Measurements from ENCODE around the gene POLR3E. TPM values are rescaled to one million over a fixed set of nuclear protein-coding genes. Genes with fewer than 3 reads are reported as not detected.

POLR3E gene
- total and polyA plus RNA-seq, 2 donors (not counting 1 experiment from before 2014, with no cell fraction given): 97.1 to 98.4 TPM

DNA sequence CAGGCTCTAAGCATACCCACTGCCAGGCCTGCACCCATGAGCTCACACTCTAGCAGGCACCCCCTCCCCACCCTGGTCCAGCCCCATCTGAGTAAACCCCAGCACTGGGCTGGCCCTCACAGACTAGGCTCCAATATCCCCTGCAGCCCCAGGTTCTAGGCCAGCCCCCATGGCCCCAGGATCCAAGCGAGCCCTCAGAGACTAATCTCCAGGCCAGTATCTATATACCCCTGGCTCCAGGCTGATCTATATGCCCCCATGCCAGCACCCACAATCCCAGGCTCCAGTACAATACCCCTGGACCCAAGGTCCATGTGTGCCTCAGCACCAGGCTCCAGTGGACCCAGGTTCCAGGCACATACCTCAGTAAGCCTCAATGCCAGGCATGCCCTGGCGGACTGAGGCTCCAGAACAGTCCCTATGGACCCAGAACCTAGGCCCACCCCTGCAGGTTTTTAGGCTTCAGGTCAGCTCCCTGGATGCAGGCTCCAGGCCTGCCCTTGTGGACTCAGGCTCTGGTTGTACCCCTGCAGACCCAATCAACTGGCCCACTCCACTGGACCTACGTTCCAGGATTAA lies 38.5 kb downstream of the POLR3E start:
- ATAC-seq (ENCODE audit: low read depth): no peak
- Mint-ChIP-seq H3K9me3 (ENCODE audit: insufficient read depth) (peaks cover 23% of the 10 kb centered on the region), H3K4me3 (no peak overlapping the region), H3K4me1 (no peaks in the 10 kb centered on the region), H3K27me3 (no peaks in the 10 kb centered on the region), H3K27ac (no peak overlapping the region)
- ChIA-PET POLR2A (interaction anchor here (0.7 kb wide), 1 partner anchor 79 kb away, joined by 3 read pairs; no protein-coding TSS in a partner anchor), CTCF (no interaction called here)
- intact Hi-C loops (cut with micrococcal nuclease): no loop called here
- Histone ChIP-seq H3K4me3 (ENCODE audit: control extremely low read depth in 1 of 5, extremely low read depth in 1 of 5, insufficient read depth in 1 of 5, low read depth in 2 of 5, low read length in 4 of 5) (no peak overlapping the region), H2AFZ (ENCODE audit: insufficient read depth, low read depth, low read length, poor library complexity, severe bottlenecking) (no peak overlapping the region), H3K27ac (ENCODE audit: low read length in 2 of 2) (no peak overlapping the region), H3K9me3 (ENCODE audit: control extremely low read depth in 1 of 3, control insufficient read depth in 2 of 3, insufficient read depth in 1 of 3, low read length in 2 of 3) (peaks cover 5 to 23% (median 19%) of the 10 kb centered on the region in 3 donors), H3K27me3 (replicated peaks in 1 of 4; ENCODE audit: control extremely low read depth in 1 of 4, control insufficient read depth in 3 of 4, insufficient read depth in 4 of 4, low read length in 3 of 4) (no peaks in the 10 kb centered on the region), H4K20me1 (ENCODE audit: control insufficient read depth, insufficient read depth, low read length, poor library complexity, severe bottlenecking) (no peaks in the 10 kb centered on the region), H3K36me3 (replicated peaks in 1 of 2; ENCODE audit: control extremely low read depth in 1 of 2, control insufficient read depth in 1 of 2, extremely low read depth in 1 of 2, insufficient read depth in 2 of 2, low read length in 1 of 2) (peaks cover 19 to 49% of the 10 kb centered on the region in 2 experiments), H3K4me1 (ENCODE audit: control insufficient read depth in 2 of 2, insufficient read depth in 2 of 2, low read length in 2 of 2) (no peaks in the 10 kb centered on the region), H3K9ac (ENCODE audit: low read length) (no peak overlapping the region), H3K4me2 (replicated peaks; ENCODE audit: low read depth, low read length, poor library complexity, severe bottlenecking) (no peak overlapping the region), H3K79me2 (ENCODE audit: control insufficient read depth, insufficient read depth, low read length) (no peaks in the 10 kb centered on the region)
- TF ChIP-seq CTCF (IDR thresholded peaks at IDR 0.05): no peak
- TF ChIP-seq EZH2 (IDR thresholded peaks at IDR 0.05; ENCODE audit: borderline replicate concordance, insufficient read depth, low read depth, low read length, poor library complexity, severe bottlenecking): no peak
- 100% methylated on average over 3 of the region's 3 CpGs for WGBS (ENCODE audit: insufficient coverage)
- DNase-seq: no peak

DNA sequence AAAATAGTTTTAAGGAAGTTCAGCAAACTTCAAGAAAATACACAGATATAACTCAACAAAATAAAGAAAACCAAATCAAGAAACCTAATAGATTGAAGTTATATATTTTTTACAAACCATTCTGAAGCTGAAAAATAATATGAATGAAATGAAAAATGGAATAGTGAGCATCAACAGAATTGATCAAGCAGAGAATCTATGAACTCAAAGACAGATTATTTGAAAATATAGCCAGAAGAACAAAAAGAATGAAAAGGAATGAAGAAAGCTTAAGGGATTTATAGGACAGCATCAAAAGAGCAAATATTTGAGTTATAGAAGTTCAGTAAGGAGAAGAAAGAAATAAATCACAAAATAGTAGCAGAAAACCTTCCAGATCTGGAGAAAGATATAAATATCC lies 39.4 kb downstream of the POLR3E start:
- ATAC-seq (ENCODE audit: low read depth) (no peak), DNase-seq (no peak)
- Histone ChIP-seq H3K79me2 (ENCODE audit: control insufficient read depth, insufficient read depth, low read length) (no peaks in the 10 kb centered on the region), H3K4me3 (ENCODE audit: control extremely low read depth in 1 of 5, extremely low read depth in 1 of 5, insufficient read depth in 1 of 5, low read depth in 2 of 5, low read length in 4 of 5) (no peak overlapping the region), H3K27ac (ENCODE audit: low read length in 2 of 2) (no peak overlapping the region), H3K4me1 (ENCODE audit: control insufficient read depth in 2 of 2, insufficient read depth in 2 of 2, low read length in 2 of 2) (no peaks in the 10 kb centered on the region), H3K4me2 (replicated peaks; ENCODE audit: low read depth, low read length, poor library complexity, severe bottlenecking) (no peak overlapping the region), H4K20me1 (ENCODE audit: control insufficient read depth, insufficient read depth, low read length, poor library complexity, severe bottlenecking) (no peaks in the 10 kb centered on the region), H3K9ac (ENCODE audit: low read length) (no peak overlapping the region), H3K27me3 (replicated peaks in 1 of 4; ENCODE audit: control extremely low read depth in 1 of 4, control insufficient read depth in 3 of 4, insufficient read depth in 4 of 4, low read length in 3 of 4) (no peaks in the 10 kb centered on the region), H3K9me3 (ENCODE audit: control extremely low read depth in 1 of 3, control insufficient read depth in 2 of 3, insufficient read depth in 1 of 3, low read length in 2 of 3) (peaks cover 5 to 31% (median 19%) of the 10 kb centered on the region in 3 donors), H3K36me3 (replicated peaks in 1 of 2; ENCODE audit: control extremely low read depth in 1 of 2, control insufficient read depth in 1 of 2, extremely low read depth in 1 of 2, insufficient read depth in 2 of 2, low read length in 1 of 2) (peaks cover 19 to 45% of the 10 kb centered on the region in 2 experiments), H2AFZ (ENCODE audit: insufficient read depth, low read depth, low read length, poor library complexity, severe bottlenecking) (no peak overlapping the region)
- H3K4me1 Mint-ChIP-seq: no peaks in the 10 kb centered on the region
- no peak for TF ChIP-seq EZH2 (IDR thresholded peaks at IDR 0.05; ENCODE audit: borderline replicate concordance, insufficient read depth, low read depth, low read length, poor library complexity, severe bottlenecking)
- TF ChIP-seq CTCF (IDR thresholded peaks at IDR 0.05): no peak
- ChIA-PET POLR2A (no interaction called here), CTCF (no interaction called here)
- H3K27me3 Mint-ChIP-seq: no peaks in the 10 kb centered on the region
- no peak overlapping the region for H3K27ac Mint-ChIP-seq
- no peak overlapping the region for H3K4me3 Mint-ChIP-seq
- intact Hi-C loops (cut with micrococcal nuclease): no loop called here
- H3K9me3 Mint-ChIP-seq (ENCODE audit: insufficient read depth): peaks cover 23% of the 10 kb centered on the region

Data from B cell (primary cell).